G401 (cell line): Measurements from ENCODE around the gene CFDP1. TPM values are rescaled to one million over a fixed set of nuclear protein-coding genes. Genes with fewer than 3 reads are reported as not detected.
A peak's percentile ranks its signal among the peaks of the same experiment; 100 is the strongest.

Experiments
- DNase-seq: peaks from one replicate; pipeline ENCODE4 v3.0.0-alpha.2; 2015; ENCODE audit warnings: low spot score
- in situ Hi-C: cut with HindIII; loops from 2 replicates; pipeline ENCODE4 v1.10.0; 2016; ENCODE audit warnings: low sequenced_read_pairs, mixed read lengths
- total RNA-seq: library from RNA; depleted of rRNA; stranded (reverse); fragments of >200 nt; shearing (Covaris generic); gene quantifications from 2 replicates; pipeline ENCODE4 v1.2.3, GENCODE V29; 2014

CFDP1 gene
- total RNA-seq, 1 experiment from 2014 or later, result 58.3 TPM

- no peak for DNase-seq
- in situ Hi-C loops, result no loop called here
These were observed 53.1 kb downstream of the CFDP1 start for GRCh38 chr16:75379911-75380847.

GRCh38 chr16:75379339-75379738, 54.0 kb downstream of the CFDP1 start:
- no peak for DNase-seq
- in situ Hi-C loops, result no loop called here

- DNase-seq, result no peak
- in situ Hi-C loops, result no loop called here
These were observed 54.7 kb downstream of the CFDP1 start for GRCh38 chr16:75378616-75379015.

- in situ Hi-C loops, result no loop called here
- peak; percentile 64 for DNase-seq
These were observed 55.4 kb downstream of the CFDP1 start for GRCh38 chr16:75377729-75378386.

GRCh38 chr16:75376475-75377161, 56.7 kb downstream of the CFDP1 start:
- DNase-seq, result no peak
- in situ Hi-C loops, result no loop called here

GRCh38 chr16:75374388-75374787, 58.9 kb downstream of the CFDP1 start:
- DNase-seq, result no peak

GRCh38 chr16:75372236-75372856, 61.0 kb downstream of the CFDP1 start:
- in situ Hi-C loops, result no loop called here
- no peak for DNase-seq

More at GRCh38 chr16:75374388-75374787, 58.9 kb downstream of the CFDP1 start:
- in situ Hi-C loops, result no loop called here

- in situ Hi-C loops, result no loop called here
- DNase-seq, result no peak
These were observed 62.1 kb downstream of the CFDP1 start for GRCh38 chr16:75371171-75371570.

GRCh38 chr16:75364286-75364791, 69.0 kb downstream of the CFDP1 start:
- no peak for DNase-seq
- in situ Hi-C loops, result no loop called here

GRCh38 chr16:75362846-75363245, 70.5 kb downstream of the CFDP1 start:
- no peak for DNase-seq

GRCh38 chr16:75361936-75362335, 71.4 kb downstream of the CFDP1 start:
- in situ Hi-C loops, result no loop called here

More at GRCh38 chr16:75362846-75363245, 70.5 kb downstream of the CFDP1 start:
- in situ Hi-C loops, result no loop called here

GRCh38 chr16:75354170-75354569, 79.1 kb downstream of the CFDP1 start:
- in situ Hi-C loops, result no loop called here
- no peak for DNase-seq

More at GRCh38 chr16:75361936-75362335, 71.4 kb downstream of the CFDP1 start:
- DNase-seq, result no peak

- in situ Hi-C loops, result no loop called here
- no peak for DNase-seq
These were observed 82.1 kb downstream of the CFDP1 start for GRCh38 chr16:75351183-75351582.

GRCh38 chr16:75345711-75346110, 87.6 kb downstream of the CFDP1 start:
- DNase-seq, result no peak
- in situ Hi-C loops, result no loop called here

- no peak for DNase-seq
- in situ Hi-C loops, result no loop called here
These were observed 89.4 kb downstream of the CFDP1 start for GRCh38 chr16:75343941-75344340.

- in situ Hi-C loops, result no loop called here
- DNase-seq, result no peak
These were observed 90.0 kb downstream of the CFDP1 start for GRCh38 chr16:75343286-75343685.

GRCh38 chr16:75342308-75342811, 90.9 kb downstream of the CFDP1 start:
- in situ Hi-C loops, result no loop called here
- no peak for DNase-seq

GRCh38 chr16:75341564-75342307, 91.6 kb downstream of the CFDP1 start:
- DNase-seq, result no peak
- in situ Hi-C loops, result no loop called here
